ENCODE measurements around the gene S100A14. TPM values are rescaled to one million over a fixed set of nuclear protein-coding genes. Genes with fewer than 3 reads are reported as not detected.
"Not testable (repeated sequence)": the region's sequence is repeated elsewhere in the genome, so short reads cannot be mapped to it uniquely, and the experiment has no call there.

The S100A14 gene
- total RNA-seq, 2 donors from 2014 or later: 4.2 to 4.9 TPM

- ATAC-seq (ENCODE audit: insufficient number of reproducible peaks, low FRiP score, low read depth) (no peak), DNase-seq (ENCODE audit: low spot score) (no peak)
- no peak overlapping the region for H3K27ac ChIP-seq
- H3K4me1 ChIP-seq (ENCODE audit: control insufficient read depth in 1 of 2, low read depth in 2 of 2): no peaks in the 10 kb centered on the region
- no peak overlapping the region for H3K4me3 ChIP-seq
- H3K9me3 ChIP-seq: no peaks in the 10 kb centered on the region
- H3K36me3 ChIP-seq: no peaks in the 10 kb centered on the region
- TF ChIP-seq CTCF (IDR thresholded peaks at IDR 0.05): no peak
- no peaks in the 10 kb centered on the region for H3K27me3 ChIP-seq (replicated peaks; ENCODE audit: insufficient read depth)
Observed at GRCh38 chr1:153587314-153587713, 28.8 kb downstream of the S100A14 start.

GRCh38 chr1:153586347-153586746 is 29.8 kb downstream of the S100A14 start:
- no peaks in the 10 kb centered on the region for H3K36me3 ChIP-seq
- no peak overlapping the region for H3K27ac ChIP-seq
- H3K4me1 ChIP-seq (ENCODE audit: control insufficient read depth in 1 of 2, low read depth in 2 of 2): no peaks in the 10 kb centered on the region
- no peaks in the 10 kb centered on the region for H3K27me3 ChIP-seq (replicated peaks; ENCODE audit: insufficient read depth)
- ATAC-seq (ENCODE audit: insufficient number of reproducible peaks, low FRiP score, low read depth): no peak
- no peak for DNase-seq (ENCODE audit: low spot score)
- no peaks in the 10 kb centered on the region for H3K9me3 ChIP-seq
- H3K4me3 ChIP-seq: no peak overlapping the region
- TF ChIP-seq CTCF (IDR thresholded peaks at IDR 0.05): no peak

- Histone ChIP-seq H3K9me3 (no peaks in the 10 kb centered on the region), H3K36me3 (no peaks in the 10 kb centered on the region), H3K27me3 (replicated peaks; ENCODE audit: insufficient read depth) (no peaks in the 10 kb centered on the region), H3K4me3 (no peak overlapping the region), H3K27ac (no peak overlapping the region), H3K4me1 (ENCODE audit: control insufficient read depth in 1 of 2, low read depth in 2 of 2) (no peaks in the 10 kb centered on the region)
- no peak for DNase-seq (ENCODE audit: low spot score)
- ATAC-seq (ENCODE audit: insufficient number of reproducible peaks, low FRiP score, low read depth): no peak
- no peak for TF ChIP-seq CTCF (IDR thresholded peaks at IDR 0.05)
Observed at GRCh38 chr1:153585006-153585405, 31.1 kb downstream of the S100A14 start.

- DNase-seq (ENCODE audit: low spot score) (no peak), ATAC-seq (ENCODE audit: insufficient number of reproducible peaks, low FRiP score, low read depth) (no peak)
- Histone ChIP-seq H3K36me3 (no peaks in the 10 kb centered on the region), H3K4me1 (ENCODE audit: control insufficient read depth in 1 of 2, low read depth in 2 of 2) (no peaks in the 10 kb centered on the region), H3K27me3 (replicated peaks; ENCODE audit: insufficient read depth) (no peaks in the 10 kb centered on the region), H3K27ac (no peak overlapping the region), H3K4me3 (no peak overlapping the region), H3K9me3 (no peaks in the 10 kb centered on the region)
- TF ChIP-seq CTCF (IDR thresholded peaks at IDR 0.05): no peak
Observed at GRCh38 chr1:153583976-153584375, 32.1 kb downstream of the S100A14 start.

GRCh38 chr1:153583514-153583913 is 32.6 kb downstream of the S100A14 start:
- not testable (repeated sequence) for H3K9me3 ChIP-seq; H3K36me3 ChIP-seq; ATAC-seq (ENCODE audit: insufficient number of reproducible peaks, low FRiP score, low read depth); H3K27me3 ChIP-seq (replicated peaks; ENCODE audit: insufficient read depth); DNase-seq (ENCODE audit: low spot score); H3K27ac ChIP-seq; H3K4me1 ChIP-seq (ENCODE audit: control insufficient read depth in 1 of 2, low read depth in 2 of 2); H3K4me3 ChIP-seq

- DNase-seq (ENCODE audit: low spot score); H3K9me3 ChIP-seq; ATAC-seq (ENCODE audit: insufficient number of reproducible peaks, low FRiP score, low read depth); H3K4me3 ChIP-seq; H3K27me3 ChIP-seq (replicated peaks; ENCODE audit: insufficient read depth); H3K27ac ChIP-seq; H3K4me1 ChIP-seq (ENCODE audit: control insufficient read depth in 1 of 2, low read depth in 2 of 2); H3K36me3 ChIP-seq: not testable (repeated sequence)
Observed at GRCh38 chr1:153582836-153583235, 33.3 kb downstream of the S100A14 start.

Data from thoracic aorta (tissue), 2 donors.